ENCODE measurements around the gene MLEC.

The MLEC gene

DNA sequence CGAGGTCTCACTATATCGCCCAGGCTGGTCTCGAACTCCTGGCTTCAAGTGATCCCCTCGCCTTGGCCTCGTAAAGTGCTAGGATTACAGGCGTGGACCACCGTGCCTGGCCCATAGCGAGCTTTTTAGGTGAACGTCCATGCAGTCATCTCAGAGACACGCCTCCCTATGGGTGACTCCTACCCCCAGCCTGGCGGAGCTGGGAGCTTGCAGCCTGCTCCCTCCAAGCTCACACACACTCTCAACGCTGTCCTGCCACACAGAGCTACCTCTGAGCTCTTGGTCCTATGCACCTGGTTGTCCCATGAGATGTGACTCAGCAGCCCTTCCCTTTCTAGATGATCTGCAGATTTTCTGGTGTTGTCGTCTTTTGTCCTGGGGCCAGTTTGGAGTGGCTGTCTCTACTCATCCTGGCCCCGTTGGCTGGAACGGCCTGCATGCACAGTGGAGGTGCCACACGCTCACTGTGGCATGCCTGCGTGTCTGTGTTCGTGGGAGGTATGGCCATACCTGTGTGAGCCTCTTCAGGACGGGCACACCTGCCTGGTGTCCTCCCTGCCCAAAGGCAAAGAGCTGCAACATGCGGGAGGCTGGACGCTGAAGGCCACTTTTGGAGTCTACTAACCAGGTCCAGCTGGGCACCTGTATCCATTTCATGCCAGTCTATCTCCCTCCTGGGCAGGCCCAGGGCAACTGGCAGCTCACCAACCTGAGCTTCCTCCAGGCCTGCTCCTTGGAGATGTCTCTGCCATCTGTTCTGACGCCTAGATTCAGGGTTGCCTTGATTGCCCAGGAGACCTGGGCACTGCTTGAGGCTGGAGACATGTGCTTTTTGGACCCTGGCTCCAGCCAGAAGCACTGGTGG lies 28.4 kb upstream of the MLEC start:
- DNase-seq, result no peak
- H2AFZ ChIP-seq (ENCODE audit: low read length), result no peak overlapping the region
- no peaks in the 10 kb centered on the region for H3K9me2 ChIP-seq (replicated peaks; ENCODE audit: insufficient read depth, low read length)
- H3K36me3 ChIP-seq (replicated peaks; ENCODE audit: insufficient read depth, low read length), result no peaks in the 10 kb centered on the region
- H4K20me1 ChIP-seq (ENCODE audit: insufficient read depth, low read length), result no peaks in the 10 kb centered on the region
- no peaks in the 10 kb centered on the region for H3K27me3 ChIP-seq (replicated peaks; ENCODE audit: insufficient read depth, low read length)
- no peaks in the 10 kb centered on the region for H3F3A ChIP-seq (ENCODE audit: insufficient read depth, low read length)
- no peak overlapping the region for H3K4me3 ChIP-seq (ENCODE audit: low read length)
- H3K4me1 ChIP-seq (ENCODE audit: low read length), result no peaks in the 10 kb centered on the region
- no peak overlapping the region for H3K4me2 ChIP-seq (ENCODE audit: low read depth, low read length)
- H3K79me2 ChIP-seq (ENCODE audit: low read length), result no peaks in the 10 kb centered on the region
- no peak overlapping the region for H3K9ac ChIP-seq (ENCODE audit: low read length)
- no peaks in the 10 kb centered on the region for H3K9me3 ChIP-seq (replicated peaks; ENCODE audit: insufficient read depth, low read length)
- TF ChIP-seq, protein P1, sequence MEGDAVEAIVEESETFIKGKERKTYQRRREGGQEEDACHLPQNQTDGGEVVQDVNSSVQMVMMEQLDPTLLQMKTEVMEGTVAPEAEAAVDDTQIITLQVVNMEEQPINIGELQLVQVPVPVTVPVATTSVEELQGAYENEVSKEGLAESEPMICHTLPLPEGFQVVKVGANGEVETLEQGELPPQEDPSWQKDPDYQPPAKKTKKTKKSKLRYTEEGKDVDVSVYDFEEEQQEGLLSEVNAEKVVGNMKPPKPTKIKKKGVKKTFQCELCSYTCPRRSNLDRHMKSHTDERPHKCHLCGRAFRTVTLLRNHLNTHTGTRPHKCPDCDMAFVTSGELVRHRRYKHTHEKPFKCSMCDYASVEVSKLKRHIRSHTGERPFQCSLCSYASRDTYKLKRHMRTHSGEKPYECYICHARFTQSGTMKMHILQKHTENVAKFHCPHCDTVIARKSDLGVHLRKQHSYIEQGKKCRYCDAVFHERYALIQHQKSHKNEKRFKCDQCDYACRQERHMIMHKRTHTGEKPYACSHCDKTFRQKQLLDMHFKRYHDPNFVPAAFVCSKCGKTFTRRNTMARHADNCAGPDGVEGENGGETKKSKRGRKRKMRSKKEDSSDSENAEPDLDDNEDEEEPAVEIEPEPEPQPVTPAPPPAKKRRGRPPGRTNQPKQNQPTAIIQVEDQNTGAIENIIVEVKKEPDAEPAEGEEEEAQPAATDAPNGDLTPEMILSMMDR (IDR thresholded peaks at IDR 0.05; ENCODE audit: low read length), result no peak
- TF ChIP-seq EZH2 (optimal IDR thresholded peaks at IDR 0.05; ENCODE audit: low read depth, low read length) (no peak), EZH2phosphoT487 (IDR thresholded peaks at IDR 0.05; ENCODE audit: low read length) (no peak)
- H3K27ac ChIP-seq (ENCODE audit: low read length), result no peak overlapping the region

DNA sequence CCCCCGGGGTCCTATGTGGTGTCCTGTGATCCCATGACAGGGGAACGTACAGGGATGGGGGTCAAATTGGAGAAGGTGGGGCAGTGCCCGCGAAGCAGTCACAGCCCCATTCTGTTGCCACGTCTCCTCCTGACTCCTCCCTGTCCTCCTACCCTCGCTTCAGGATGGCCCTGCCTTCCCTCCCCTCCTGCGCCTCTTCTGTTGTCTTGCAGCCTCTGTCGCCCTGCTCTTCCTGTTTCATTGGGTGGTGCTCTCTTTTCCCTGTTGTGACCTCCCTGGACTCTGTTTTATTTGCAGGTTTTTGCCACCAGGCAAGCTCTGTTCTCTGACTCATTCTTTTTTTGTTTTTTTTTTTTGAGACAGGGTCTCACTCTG lies 27.8 kb upstream of the MLEC start:
- Histone ChIP-seq H3K79me2 (ENCODE audit: low read length) (no peaks in the 10 kb centered on the region), H3K4me1 (ENCODE audit: low read length) (no peaks in the 10 kb centered on the region), H3K9me2 (replicated peaks; ENCODE audit: insufficient read depth, low read length) (no peaks in the 10 kb centered on the region), H3K4me2 (ENCODE audit: low read depth, low read length) (no peak overlapping the region), H3K9me3 (replicated peaks; ENCODE audit: insufficient read depth, low read length) (no peaks in the 10 kb centered on the region), H3K27ac (ENCODE audit: low read length) (no peak overlapping the region), H2AFZ (ENCODE audit: low read length) (no peak overlapping the region), H3K9ac (ENCODE audit: low read length) (no peak overlapping the region), H3K27me3 (replicated peaks; ENCODE audit: insufficient read depth, low read length) (no peaks in the 10 kb centered on the region), H3F3A (ENCODE audit: insufficient read depth, low read length) (no peaks in the 10 kb centered on the region), H4K20me1 (ENCODE audit: insufficient read depth, low read length) (no peaks in the 10 kb centered on the region), H3K4me3 (ENCODE audit: low read length) (no peak overlapping the region), H3K36me3 (replicated peaks; ENCODE audit: insufficient read depth, low read length) (no peaks in the 10 kb centered on the region)
- no peak for DNase-seq
- TF ChIP-seq EZH2phosphoT487 (IDR thresholded peaks at IDR 0.05; ENCODE audit: low read length), result no peak
- TF ChIP-seq, protein P1 (IDR thresholded peaks at IDR 0.05; ENCODE audit: low read length), result no peak
- TF ChIP-seq EZH2 (optimal IDR thresholded peaks at IDR 0.05; ENCODE audit: low read depth, low read length), result no peak

DNA sequence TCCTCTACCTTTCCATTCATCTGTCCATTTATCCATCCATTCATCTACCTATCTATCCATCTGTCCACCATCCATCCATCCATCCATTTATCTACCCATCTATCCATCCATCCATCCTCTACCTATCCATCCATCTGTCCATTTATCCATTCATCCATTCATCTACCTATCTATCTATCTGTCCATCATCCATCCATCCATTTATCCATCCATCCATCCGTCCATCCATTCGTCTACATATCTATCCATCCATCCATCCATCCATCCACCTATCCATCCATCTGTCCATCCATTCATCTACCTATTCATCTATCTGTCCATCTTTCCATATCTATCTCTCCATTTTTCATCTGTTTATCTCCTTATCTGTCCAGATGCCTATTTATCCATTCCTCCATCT lies 25.5 kb upstream of the MLEC start:
- no peak overlapping the region for H2AFZ ChIP-seq (ENCODE audit: low read length)
- no peaks in the 10 kb centered on the region for H3K9me2 ChIP-seq (replicated peaks; ENCODE audit: insufficient read depth, low read length)
- H4K20me1 ChIP-seq (ENCODE audit: insufficient read depth, low read length), result no peaks in the 10 kb centered on the region
- no peaks in the 10 kb centered on the region for H3K27me3 ChIP-seq (replicated peaks; ENCODE audit: insufficient read depth, low read length)
- H3F3A ChIP-seq (ENCODE audit: insufficient read depth, low read length), result no peaks in the 10 kb centered on the region
- DNase-seq, result no peak
- H3K27ac ChIP-seq (ENCODE audit: low read length), result no peak overlapping the region
- H3K79me2 ChIP-seq (ENCODE audit: low read length), result no peaks in the 10 kb centered on the region
- no peak overlapping the region for H3K4me3 ChIP-seq (ENCODE audit: low read length)
- TF ChIP-seq, protein P1 (IDR thresholded peaks at IDR 0.05; ENCODE audit: low read length), result no peak
- TF ChIP-seq EZH2phosphoT487 (IDR thresholded peaks at IDR 0.05; ENCODE audit: low read length), result no peak
- no peak for TF ChIP-seq EZH2 (optimal IDR thresholded peaks at IDR 0.05; ENCODE audit: low read depth, low read length)
- no peaks in the 10 kb centered on the region for H3K9me3 ChIP-seq (replicated peaks; ENCODE audit: insufficient read depth, low read length)
- no peak overlapping the region for H3K4me2 ChIP-seq (ENCODE audit: low read depth, low read length)
- H3K36me3 ChIP-seq (replicated peaks; ENCODE audit: insufficient read depth, low read length), result no peaks in the 10 kb centered on the region
- H3K9ac ChIP-seq (ENCODE audit: low read length), result no peak overlapping the region
- H3K4me1 ChIP-seq (ENCODE audit: low read length), result no peaks in the 10 kb centered on the region
